Testis (tissue), 3 donors: Measurements from ENCODE around the gene TMPO. TPM values are rescaled to one million over a fixed set of nuclear protein-coding genes. Genes with fewer than 3 reads are reported as not detected.

Experiments
- DNase-seq: peaks from one replicate; pipeline ENCODE4 v3.0.0-alpha.2; 2019
- H3K27ac ChIP-seq, 2 donors: fragments of 200-600 bp; sonication (generic); one replicate each; pipeline ENCODE4 v1.5.1; 2019
- H3K27me3 ChIP-seq: fragments of 200-600 bp; sonication (generic); one replicate; pipeline ENCODE4 v1.5.1; 2019
- H3K36me3 ChIP-seq: fragments of 200-600 bp; sonication (generic); one replicate; pipeline ENCODE4 v1.5.1; 2017; ENCODE audit warnings: low read depth; ENCODE audit errors: missing control alignments
- H3K4me1 ChIP-seq: fragments of 200-600 bp; sonication (generic); one replicate; pipeline ENCODE4 v1.5.1; 2019
- H3K4me3 ChIP-seq, 2 donors: fragments of 200-600 bp; sonication (generic); one replicate each; pipeline ENCODE4 v1.5.1; 2017 to 2019
- H3K9me3 ChIP-seq: fragments of 200-600 bp; sonication (generic); one replicate; pipeline ENCODE4 v1.5.1; 2017
- CTCF ChIP-seq, 3 experiments: fragments of 450-650 bp in 2 of 3; fragments of 200-600 bp in 1 of 3; sonication (generic) in 1 of 3; IDR thresholded peaks; one replicate each; pipeline ENCODE4 v1.5.1; 2016 to 2019; ENCODE audit warnings: antibody characterized with exemption in 3 of 3, mild to moderate bottlenecking in 2 of 3, moderate library complexity in 1 of 3
- POLR2A ChIP-seq: fragments of 450-650 bp; IDR thresholded peaks from one replicate; pipeline ENCODE4 v1.6.1; 2017; ENCODE audit warnings: antibody characterized with exemption, mild to moderate bottlenecking, moderate library complexity
- WGBS, 2 donors: methylation state at CpG; one replicate each; pipeline ENCODE4 v1.1.5; 2018; 5-methylcytosine and 5-hydroxymethylcytosine counted together
- intact Hi-C: fragments of 100-400 bp; cut with DNase I; formaldehyde crosslinking; loops from one replicate; pipeline ENCODE4 v1.15.1; 2023; ENCODE audit warnings: low total_unique reads
- polyA plus RNA-seq: library from polyadenylated mRNA; stranded (reverse); fragments of 350-450 nt; fragmentation: Illumina TruSeq; extraction: RNeasy Lipid Tissue Mini Kit (QIAGEN cat#74804); gene quantifications from one replicate; pipeline ENCODE4 v1.2.3, GENCODE V29; 2014; ENCODE audit warnings: low read depth, low replicate concordance; ENCODE audit not compliant: insufficient read depth
- total RNA-seq, 2 donors: library from RNA; depleted of rRNA; stranded (reverse); fragments of >200 nt; gene quantifications; one replicate each; pipeline ENCODE4 v1.2.3, GENCODE V29; 2016

Gene TMPO
- total and polyA plus RNA-seq, 3 donors from 2014 or later, result 61.3 to 77.1 (median 76.5) TPM

- H3K9me3 ChIP-seq, result no peaks in the 10 kb centered on the region
- H3K4me3 ChIP-seq, result no peak overlapping the region
- TF ChIP-seq CTCF (IDR thresholded peaks at IDR 0.05), result no peak
- no peak for TF ChIP-seq POLR2A
- no peaks in the 10 kb centered on the region for H3K36me3 ChIP-seq
- intact Hi-C loops, result no loop called here
- H3K27ac ChIP-seq, result no peak overlapping the region
- DNase-seq, result no peak
- no peaks in the 10 kb centered on the region for H3K27me3 ChIP-seq
- H3K4me1 ChIP-seq, result no peaks in the 10 kb centered on the region
- 77 to 92% methylated on average over 1 of the region's 1 CpG for WGBS, 2 donors
Measured at GRCh38 chr12:98578392-98578791, 63.0 kb downstream of the TMPO start.

- no peak for DNase-seq
- no peak for TF ChIP-seq POLR2A
- no peak for TF ChIP-seq CTCF (IDR thresholded peaks at IDR 0.05)
- no peak overlapping the region for H3K4me3 ChIP-seq
- no peaks in the 10 kb centered on the region for H3K27me3 ChIP-seq
- no peak overlapping the region for H3K27ac ChIP-seq
- WGBS, 2 donors, result 72 to 82% methylated on average over 2 of the region's 2 CpGs
- no peaks in the 10 kb centered on the region for H3K9me3 ChIP-seq
- no peaks in the 10 kb centered on the region for H3K4me1 ChIP-seq
- no peaks in the 10 kb centered on the region for H3K36me3 ChIP-seq
- intact Hi-C loops, result no loop called here
Measured at GRCh38 chr12:98578821-98579220, 63.4 kb downstream of the TMPO start.

GRCh38 chr12:98579347-98579746 lies 64.0 kb downstream of the TMPO start:
- no peaks in the 10 kb centered on the region for H3K27me3 ChIP-seq
- 81 to 87% methylated on average over 5 of the region's 5 CpGs for WGBS, 2 donors

GRCh38 chr12:98579835-98580234 lies 64.4 kb downstream of the TMPO start:
- Histone ChIP-seq H3K27me3 (no peaks in the 10 kb centered on the region), H3K4me1 (no peaks in the 10 kb centered on the region), H3K4me3 (no peak overlapping the region), H3K9me3 (no peaks in the 10 kb centered on the region), H3K27ac (no peak overlapping the region), H3K36me3 (no peaks in the 10 kb centered on the region)
- no peak for TF ChIP-seq POLR2A
- no peak for TF ChIP-seq CTCF (IDR thresholded peaks at IDR 0.05)
- no peak for DNase-seq
- 91 to 95% methylated on average over 3 of the region's 3 CpGs for WGBS, 2 donors
- intact Hi-C loops, result no loop called here

More at GRCh38 chr12:98579347-98579746, 64.0 kb downstream of the TMPO start:
- H3K9me3 ChIP-seq, result no peaks in the 10 kb centered on the region
- intact Hi-C loops, result no loop called here
- no peaks in the 10 kb centered on the region for H3K4me1 ChIP-seq
- H3K27ac ChIP-seq, result no peak overlapping the region
- no peak for DNase-seq
- TF ChIP-seq POLR2A, result no peak
- TF ChIP-seq CTCF (IDR thresholded peaks at IDR 0.05), result no peak
- no peak overlapping the region for H3K4me3 ChIP-seq
- no peaks in the 10 kb centered on the region for H3K36me3 ChIP-seq

- 91 to 96% methylated on average over 5 of the region's 5 CpGs for WGBS, 2 donors
Measured at GRCh38 chr12:98580695-98581094, 65.3 kb downstream of the TMPO start.

More at GRCh38 chr12:98580695-98581094, 65.3 kb downstream of the TMPO start:
- no peaks in the 10 kb centered on the region for H3K4me1 ChIP-seq
- TF ChIP-seq CTCF (IDR thresholded peaks at IDR 0.05) (no peak), POLR2A (no peak)
- intact Hi-C loops, result no loop called here
- no peaks in the 10 kb centered on the region for H3K9me3 ChIP-seq
- H3K36me3 ChIP-seq, result no peaks in the 10 kb centered on the region
- DNase-seq, result no peak
- H3K27ac ChIP-seq, result no peak overlapping the region
- H3K4me3 ChIP-seq, result no peak overlapping the region
- H3K27me3 ChIP-seq, result no peaks in the 10 kb centered on the region
